HEK293 (cell line): ENCODE results near the gene TSPAN3.

Source experiments
- CTCF ChIP-seq: fragments of 450-650 bp; formaldehyde crosslinking; IDR thresholded peaks from 2 replicates; pipeline ENCODE4 v1.5.1; 2016; ENCODE audit warnings: missing biosample characterization, missing genetic modification characterization
- MYNN ChIP-seq: fragments of 450-650 bp; formaldehyde crosslinking; IDR thresholded peaks from 2 replicates; pipeline ENCODE4 v1.5.1; 2016; ENCODE audit warnings: missing biosample characterization, missing genetic modification characterization, borderline replicate concordance
- ZNF670 ChIP-seq: fragments of 450-650 bp; formaldehyde crosslinking; IDR thresholded peaks from 2 replicates; pipeline ENCODE4 v1.5.1; 2016; ENCODE audit warnings: missing biosample characterization, missing genetic modification characterization, low read depth

DNA sequence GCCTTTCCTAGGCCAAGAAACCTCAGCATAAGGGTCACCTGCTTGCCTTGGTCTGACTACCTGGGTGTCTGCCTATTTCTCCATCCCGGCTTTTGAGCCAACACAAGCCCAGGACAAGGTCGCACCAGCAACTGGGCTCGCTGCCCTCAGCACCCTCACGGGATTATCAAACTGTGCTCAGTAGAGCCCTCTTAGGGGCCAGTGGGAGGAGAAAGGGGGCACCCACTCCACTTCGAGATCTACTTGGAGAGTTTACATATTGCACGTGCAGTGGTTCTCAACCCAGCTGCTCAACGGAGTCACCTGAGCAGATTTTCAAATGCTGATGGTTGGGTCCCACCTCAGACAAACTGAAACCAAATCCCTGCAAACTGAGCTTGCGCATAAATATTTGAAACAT is 31.1 kb downstream of the TSPAN3 start:
- TF ChIP-seq CTCF (tag by site-specific recombination): no peak
- TF ChIP-seq MYNN (tag by site-specific recombination): no peak
- TF ChIP-seq ZNF670: no peak
